IPS-20b (cell line): ENCODE data around the gene RBM20.
"Not testable (repeated sequence)": the region's sequence is repeated elsewhere in the genome, so short reads cannot be mapped to it uniquely, and the experiment has no call there.

Experiments used
- H3K27ac ChIP-seq: one replicate; pipeline ENCODE4 v1.5.1; 2013; ENCODE audit warnings: low read length
- H3K27me3 ChIP-seq: 2 replicates; pipeline ENCODE4 v1.6.1; 2013; ENCODE audit warnings: mild to moderate bottlenecking, low read length, inconsistent platforms; ENCODE audit not compliant: insufficient read depth
- H3K36me3 ChIP-seq: 2 replicates; pipeline ENCODE4 v1.6.1; 2013; ENCODE audit warnings: low read depth, mild to moderate bottlenecking, inconsistent platforms, low read length, moderate library complexity; ENCODE audit not compliant: insufficient read depth
- H3K4me1 ChIP-seq: 2 replicates; pipeline ENCODE4 v1.6.1; 2013; ENCODE audit warnings: mild to moderate bottlenecking, control low read depth, inconsistent platforms, low read length, moderate library complexity; ENCODE audit not compliant: insufficient read depth
- H3K4me3 ChIP-seq: 2 replicates; pipeline ENCODE4 v1.5.1; 2013; ENCODE audit warnings: mild to moderate bottlenecking, low read length, inconsistent platforms
- H3K9ac ChIP-seq: 2 replicates; pipeline ENCODE4 v1.6.1; 2013; ENCODE audit warnings: low read depth, mild to moderate bottlenecking, inconsistent platforms, low read length, moderate library complexity
- H3K9me3 ChIP-seq: 2 replicates; pipeline ENCODE4 v1.6.1; 2013; ENCODE audit warnings: mild to moderate bottlenecking, low read depth, low read length, inconsistent platforms; ENCODE audit not compliant: insufficient read depth

Gene RBM20

DNA sequence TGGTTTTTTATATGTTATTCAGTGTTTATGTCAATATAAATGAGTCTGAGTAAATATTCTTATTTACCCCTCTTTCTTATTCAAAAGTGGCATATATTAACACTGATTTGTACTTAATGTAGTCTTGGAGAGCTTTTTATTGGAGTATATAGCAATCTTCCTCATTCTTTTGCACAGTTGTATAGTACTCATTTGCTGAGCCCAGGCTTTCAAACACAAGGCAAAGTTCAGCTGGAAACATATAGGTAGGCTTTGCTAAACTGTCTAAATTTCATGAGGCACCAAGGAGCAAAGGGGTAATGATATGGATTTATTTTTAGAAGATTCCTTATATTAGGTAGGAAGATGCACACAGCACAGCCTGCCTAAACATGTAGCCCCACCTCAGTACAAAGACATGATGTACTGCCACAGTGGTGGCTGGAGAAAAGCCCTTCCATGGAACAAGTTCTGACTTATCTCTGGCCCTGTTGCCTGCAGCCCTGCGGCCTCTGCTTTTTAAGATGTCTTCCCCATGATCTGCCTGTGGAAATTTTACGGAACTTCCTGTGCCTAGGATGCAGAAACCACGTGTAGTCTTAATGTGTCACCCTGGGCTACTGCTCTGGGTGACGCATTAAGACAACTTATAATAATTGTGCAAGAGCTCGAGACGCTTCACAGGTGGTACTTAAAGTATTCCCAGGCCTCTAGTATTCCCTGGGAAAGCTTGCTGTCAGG lies 218.0 kb downstream of the RBM20 start:
- Histone ChIP-seq H3K9ac (no peak overlapping the region), H3K4me3 (no peak overlapping the region), H3K9me3 (no peaks in the 10 kb centered on the region)

DNA sequence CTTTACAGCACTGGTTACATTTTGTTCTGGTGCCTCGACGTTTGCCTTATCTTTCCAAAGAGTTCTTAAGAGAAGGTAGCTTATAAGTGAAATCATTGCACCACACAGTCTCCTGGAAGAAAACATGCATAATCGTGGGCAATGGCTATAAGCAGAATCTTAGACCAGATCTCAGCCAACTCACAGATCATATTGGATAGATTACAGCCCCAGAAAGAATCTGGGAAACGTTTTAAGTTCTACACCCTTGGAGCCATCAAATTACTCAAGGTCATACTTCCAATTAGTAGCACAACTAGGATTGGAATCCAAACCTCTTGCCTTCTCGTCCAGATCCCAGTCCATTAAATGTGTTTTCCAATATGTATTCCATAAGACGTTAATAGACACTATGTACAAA lies 218.8 kb downstream of the RBM20 start:
- Histone ChIP-seq H3K4me3 (no peak overlapping the region), H3K36me3 (no peaks in the 10 kb centered on the region), H3K9me3 (no peaks in the 10 kb centered on the region), H3K27ac (no peak overlapping the region), H3K27me3 (no peaks in the 10 kb centered on the region), H3K9ac (no peak overlapping the region), H3K4me1 (no peaks in the 10 kb centered on the region)

More for the DNA sequence above, 218.0 kb downstream of the RBM20 start:
- no peak overlapping the region for H3K27ac ChIP-seq
- H3K4me1 ChIP-seq: no peaks in the 10 kb centered on the region
- no peaks in the 10 kb centered on the region for H3K36me3 ChIP-seq
- H3K27me3 ChIP-seq: no peaks in the 10 kb centered on the region

GRCh38 chr10:110863361-110863760 lies 219.2 kb downstream of the RBM20 start:
- no peak overlapping the region for H3K4me3 ChIP-seq
- no peaks in the 10 kb centered on the region for H3K27me3 ChIP-seq
- H3K4me1 ChIP-seq: no peaks in the 10 kb centered on the region
- no peaks in the 10 kb centered on the region for H3K36me3 ChIP-seq
- no peaks in the 10 kb centered on the region for H3K9me3 ChIP-seq
- no peak overlapping the region for H3K9ac ChIP-seq
- no peak overlapping the region for H3K27ac ChIP-seq

- H3K36me3 ChIP-seq: no peaks in the 10 kb centered on the region
- no peak overlapping the region for H3K9ac ChIP-seq
- no peak overlapping the region for H3K27ac ChIP-seq
- H3K4me1 ChIP-seq: no peaks in the 10 kb centered on the region
- no peaks in the 10 kb centered on the region for H3K27me3 ChIP-seq
- no peaks in the 10 kb centered on the region for H3K9me3 ChIP-seq
- no peak overlapping the region for H3K4me3 ChIP-seq
Observed at GRCh38 chr10:110863956-110864355, 219.8 kb downstream of the RBM20 start.

DNA sequence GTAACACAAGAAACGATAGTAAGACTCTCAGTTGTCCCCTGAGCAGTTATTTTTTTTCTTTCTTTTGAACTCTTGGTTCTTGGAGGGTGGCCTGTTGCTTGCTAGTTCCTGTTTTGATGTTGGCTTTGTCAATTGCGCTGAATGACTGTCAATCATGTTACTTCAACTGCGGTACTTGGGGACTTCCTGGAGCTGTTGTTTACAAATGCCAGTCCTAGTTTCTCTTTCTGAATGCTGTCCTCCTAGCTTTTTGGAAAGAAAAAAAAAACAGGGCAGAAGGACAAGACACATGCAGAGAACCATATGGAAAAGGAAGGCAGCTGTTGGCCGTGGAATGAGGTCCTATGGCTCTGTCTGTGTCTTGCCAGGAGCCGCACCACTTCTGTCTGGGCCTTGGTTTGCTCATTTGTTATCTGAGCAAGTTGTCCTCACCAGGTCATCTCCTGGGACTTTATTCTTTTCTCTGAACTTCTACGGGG lies 220.6 kb downstream of the RBM20 start:
- no peaks in the 10 kb centered on the region for H3K36me3 ChIP-seq
- H3K27ac ChIP-seq: no peak overlapping the region
- no peaks in the 10 kb centered on the region for H3K4me1 ChIP-seq
- H3K4me3 ChIP-seq: no peak overlapping the region
- no peaks in the 10 kb centered on the region for H3K27me3 ChIP-seq
- H3K9ac ChIP-seq: no peak overlapping the region
- no peaks in the 10 kb centered on the region for H3K9me3 ChIP-seq

DNA sequence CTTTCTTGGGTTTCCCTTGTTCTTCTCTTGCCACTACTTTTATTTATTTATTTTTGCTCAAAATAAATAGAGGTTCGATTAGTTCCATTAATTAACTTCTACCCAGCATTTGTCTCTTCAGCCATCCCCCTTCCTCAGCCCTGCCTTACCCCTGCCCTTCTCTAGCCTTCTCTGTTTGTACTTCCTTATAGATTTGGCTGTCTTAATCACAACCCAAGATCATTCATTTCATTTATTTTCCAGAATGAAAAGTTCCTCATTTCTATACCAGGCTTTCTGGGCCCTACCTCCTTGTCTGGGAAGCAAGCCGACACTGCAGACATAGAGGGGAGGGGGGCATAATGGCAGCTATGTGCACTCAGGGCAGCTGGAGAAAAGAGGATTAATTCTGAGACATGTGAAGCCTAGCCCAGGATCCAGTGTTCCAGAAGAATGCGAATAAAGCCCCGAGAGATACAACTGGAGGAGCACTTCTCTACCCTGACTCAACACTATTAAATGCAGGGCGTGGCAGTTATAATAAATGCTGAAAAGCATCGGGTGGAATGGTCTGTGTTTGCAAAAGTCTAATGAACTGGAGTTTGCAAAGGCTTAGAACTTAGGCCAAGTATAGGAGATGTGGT lies 221.2 kb downstream of the RBM20 start:
- Histone ChIP-seq H3K4me3 (no peak overlapping the region), H3K27me3 (no peaks in the 10 kb centered on the region), H3K9ac (no peak overlapping the region), H3K4me1 (no peaks in the 10 kb centered on the region), H3K27ac (no peak overlapping the region), H3K9me3 (no peaks in the 10 kb centered on the region), H3K36me3 (no peaks in the 10 kb centered on the region)

DNA sequence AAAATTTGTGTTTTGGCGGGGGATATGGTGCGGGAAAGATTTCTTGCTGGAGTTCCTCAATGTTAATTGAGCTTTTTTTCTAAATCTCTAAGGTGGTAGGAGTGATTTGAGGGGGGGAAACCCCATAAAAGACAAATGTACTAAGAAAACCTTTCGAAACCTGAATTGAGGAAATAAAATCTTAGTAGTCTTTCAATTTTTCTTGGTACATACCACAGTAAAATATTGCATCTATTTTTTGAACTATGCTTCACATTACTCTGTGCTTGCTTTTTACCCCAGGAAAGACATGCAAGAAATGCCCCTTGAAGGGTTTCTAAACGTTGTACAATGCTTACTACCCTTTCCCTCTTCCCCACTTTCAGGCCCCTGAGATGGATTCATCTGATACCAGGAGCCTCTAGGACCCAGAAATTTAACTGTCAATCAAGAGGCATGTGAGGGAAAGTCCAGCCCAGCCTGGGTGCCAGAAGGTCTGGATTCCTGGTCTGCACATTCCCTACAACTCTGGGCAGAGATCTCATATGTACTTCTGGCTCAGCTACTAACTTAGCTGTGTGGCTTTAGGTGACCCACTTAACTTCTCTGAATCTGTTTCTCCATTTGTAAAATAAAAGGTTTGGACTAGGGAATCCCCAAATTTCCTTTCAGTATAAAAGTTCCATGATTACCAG lies 221.8 kb downstream of the RBM20 start:
- Histone ChIP-seq H3K27me3 (no peaks in the 10 kb centered on the region), H3K9me3 (no peaks in the 10 kb centered on the region), H3K4me1 (peaks cover 3% of the 10 kb centered on the region), H3K36me3 (no peaks in the 10 kb centered on the region), H3K27ac (no peak overlapping the region), H3K9ac (no peak overlapping the region), H3K4me3 (no peak overlapping the region)

- H3K36me3 ChIP-seq, H3K9me3 ChIP-seq, H3K27me3 ChIP-seq, H3K4me1 ChIP-seq, H3K9ac ChIP-seq, H3K27ac ChIP-seq, H3K4me3 ChIP-seq: not testable (repeated sequence)
Observed at GRCh38 chr10:110867011-110867806, 223.1 kb downstream of the RBM20 start.

DNA sequence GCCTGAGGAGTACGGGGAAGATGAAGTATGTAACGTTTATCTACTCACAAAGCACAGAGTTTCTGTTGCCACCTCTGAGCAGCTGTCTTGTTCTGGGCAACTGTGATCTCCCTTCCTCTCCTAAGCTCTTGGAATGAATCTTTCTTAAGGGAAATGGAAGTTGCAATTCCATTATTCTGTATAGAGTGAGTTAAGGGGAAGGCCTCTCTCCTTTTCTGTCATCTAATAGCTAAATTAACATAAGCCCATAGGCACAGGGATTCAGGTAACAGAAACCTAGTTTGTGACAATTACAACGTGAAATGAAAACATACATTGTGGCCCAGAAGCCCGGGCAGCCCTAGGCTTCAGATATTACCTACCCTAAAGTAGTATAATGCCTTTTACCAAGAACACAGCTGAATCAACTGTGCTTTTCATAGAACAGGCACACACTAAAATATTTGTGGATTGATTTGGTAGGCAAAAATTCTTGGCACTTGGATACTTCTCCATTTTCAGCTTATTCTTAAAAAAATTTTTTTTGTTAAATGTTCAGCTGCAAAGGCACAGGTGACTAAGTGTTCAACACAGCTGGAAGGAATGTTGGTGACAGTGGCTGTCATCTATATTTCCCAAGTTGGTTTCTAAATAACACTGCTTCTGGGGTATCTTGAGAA lies 223.8 kb downstream of the RBM20 start:
- no peaks in the 10 kb centered on the region for H3K36me3 ChIP-seq
- no peaks in the 10 kb centered on the region for H3K27me3 ChIP-seq
- H3K9ac ChIP-seq: no peak overlapping the region
- peaks cover 7% of the 10 kb centered on the region for H3K4me1 ChIP-seq
- H3K27ac ChIP-seq: no peak overlapping the region
- H3K9me3 ChIP-seq: no peaks in the 10 kb centered on the region
- H3K4me3 ChIP-seq: no peak overlapping the region

DNA sequence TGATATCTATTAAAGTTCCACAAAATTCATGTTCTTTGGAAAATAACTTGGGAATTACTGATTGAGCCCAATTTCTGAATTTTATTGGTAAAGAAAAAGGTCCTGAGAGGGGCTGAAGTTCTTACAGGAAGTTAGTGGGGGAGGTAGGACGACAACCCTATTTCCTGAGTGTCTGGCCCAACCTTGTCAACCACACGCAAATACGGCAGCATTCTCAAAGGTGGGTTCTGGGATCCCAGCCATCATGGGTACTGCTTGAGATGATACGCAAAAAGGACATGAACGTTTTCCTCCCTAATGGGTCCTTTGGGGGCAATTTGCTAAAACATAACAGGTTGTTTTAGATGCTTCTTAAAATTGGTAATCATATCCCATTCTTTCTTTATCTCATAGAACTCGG lies 224.8 kb downstream of the RBM20 start:
- Histone ChIP-seq H3K4me1 (peaks cover 11% of the 10 kb centered on the region), H3K4me3 (no peak overlapping the region), H3K9me3 (no peaks in the 10 kb centered on the region), H3K36me3 (no peaks in the 10 kb centered on the region), H3K27ac (no peak overlapping the region), H3K9ac (no peak overlapping the region), H3K27me3 (no peaks in the 10 kb centered on the region)

DNA sequence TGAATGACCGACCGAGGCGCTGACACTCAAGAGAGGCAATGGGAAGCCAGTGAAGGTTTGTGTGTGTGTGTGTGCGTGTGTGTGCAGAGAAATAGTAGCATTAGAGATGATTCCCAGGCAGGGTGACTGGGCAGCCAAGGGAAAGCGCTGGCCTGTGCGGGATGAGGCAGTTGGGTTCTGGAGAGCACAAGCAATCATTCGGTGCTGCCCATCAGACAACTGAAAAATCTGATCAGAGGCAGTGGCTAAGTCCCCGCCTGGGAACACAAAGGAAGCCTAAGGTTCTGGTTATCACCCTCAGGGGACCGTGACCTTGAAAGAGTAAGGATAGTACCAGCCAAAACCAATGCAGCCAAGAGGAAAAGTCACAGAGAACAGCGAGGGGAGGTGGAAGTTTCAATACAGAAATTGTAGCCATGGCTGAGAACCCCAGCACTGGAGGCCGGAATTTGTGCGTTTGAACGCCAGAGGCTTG lies 226.7 kb downstream of the RBM20 start:
- peaks cover 11% of the 10 kb centered on the region for H3K4me1 ChIP-seq
- peak overlapping the region; percentile 79; the same call in 1 of the 2 replicates for H3K9ac ChIP-seq
- peak overlapping the region; percentile 44 for H3K27ac ChIP-seq
- H3K27me3 ChIP-seq: no peaks in the 10 kb centered on the region
- H3K36me3 ChIP-seq: no peaks in the 10 kb centered on the region
- H3K4me3 ChIP-seq: peak overlapping the region; percentile 92
- H3K9me3 ChIP-seq: no peaks in the 10 kb centered on the region
